ENCODE results near the gene ENOX2.
"Not testable (repeated sequence)": the region's sequence is repeated elsewhere in the genome, so short reads cannot be mapped to it uniquely, and the experiment has no call there.

Gene ENOX2

GRCh38 chrX:130793975-130794374, 109.0 kb downstream of the ENOX2 start:
- H3K9me3 ChIP-seq (replicated peaks in 1 of 11), result peaks cover 0 to 13% (median 5%) of the 10 kb centered on the region in 11 experiments; a peak in 8 of 22 replicates
- no peak overlapping the region for H3K4me3 ChIP-seq
- H3K9ac ChIP-seq, result no peak overlapping the region
- no peak for TF ChIP-seq Cebpa-rat (IDR thresholded peaks at IDR 0.05)
- H3K27me3 ChIP-seq, result peaks cover 91 to 100% (median 100%) of the 10 kb centered on the region in 11 experiments
- H3K4me1 ChIP-seq, result no peaks in the 10 kb centered on the region
- peaks cover 0 to 10% (median 0%) of the 10 kb centered on the region in 11 experiments; a peak in 3 of 22 replicates for H4K20me1 ChIP-seq
- no peak overlapping the region for H3K4me2 ChIP-seq
- no peak overlapping the region for H3K27ac ChIP-seq
- no peaks in the 10 kb centered on the region for H3K36me3 ChIP-seq

DNA sequence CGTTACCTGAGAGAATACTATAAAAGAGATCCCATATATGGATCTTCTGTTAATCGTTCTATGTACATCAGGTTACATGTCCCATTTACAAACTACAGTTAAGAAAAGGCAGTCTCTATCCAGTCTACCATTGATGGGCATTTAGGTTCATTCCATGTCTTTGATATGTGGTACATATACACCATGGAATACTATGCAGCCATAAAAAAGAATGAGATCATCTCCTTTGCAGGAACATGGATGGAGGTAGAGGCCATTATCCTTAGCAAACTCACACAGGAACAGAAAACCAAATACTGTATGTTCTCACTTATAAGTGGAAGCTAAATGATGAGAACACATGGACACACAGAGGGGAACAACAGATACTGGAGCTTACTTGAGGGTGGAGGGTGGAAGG, 111.1 kb downstream of the ENOX2 start:
- not testable (repeated sequence) for H3K36me3 ChIP-seq, H3K4me3 ChIP-seq, H3K9ac ChIP-seq

DNA sequence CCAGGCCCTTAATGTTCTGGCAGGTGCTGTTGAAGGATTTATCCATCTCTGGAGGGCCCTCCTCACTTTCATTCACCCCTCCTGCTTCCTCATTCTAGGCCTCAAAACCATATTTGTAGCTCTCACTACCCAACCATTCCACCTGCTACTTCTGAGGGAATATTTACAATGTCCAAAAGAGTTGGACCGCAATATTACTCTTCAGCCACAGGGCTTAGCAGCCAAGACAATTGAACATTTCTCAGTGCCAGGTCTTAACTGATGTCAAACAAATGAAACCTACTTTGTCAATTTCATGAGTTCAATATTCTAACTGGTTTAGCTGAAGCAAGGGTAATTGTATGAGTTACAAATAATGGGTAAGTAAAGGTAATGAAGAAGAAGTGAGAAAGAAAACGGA, 113.2 kb downstream of the ENOX2 start:
- no peaks in the 10 kb centered on the region for H3K36me3 ChIP-seq
- TF ChIP-seq Cebpa-rat (IDR thresholded peaks at IDR 0.05), result no peak
- no peaks in the 10 kb centered on the region for H3K4me1 ChIP-seq
- H3K27ac ChIP-seq, result no peak overlapping the region
- H4K20me1 ChIP-seq, result peaks cover 0 to 5% (median 0%) of the 10 kb centered on the region in 11 experiments; a peak in 3 of 22 replicates
- no peak overlapping the region for H3K4me3 ChIP-seq
- no peak overlapping the region for H3K4me2 ChIP-seq
- no peak overlapping the region for H3K9ac ChIP-seq
- H3K27me3 ChIP-seq, result peaks cover 72 to 91% (median 89%) of the 10 kb centered on the region in 11 experiments
- H3K9me3 ChIP-seq (replicated peaks in 1 of 11), result peaks cover 0 to 13% (median 5%) of the 10 kb centered on the region in 11 experiments; a peak in 8 of 22 replicates

More for the DNA sequence above, 111.1 kb downstream of the ENOX2 start:
- not testable (repeated sequence) for H3K4me2 ChIP-seq, H4K20me1 ChIP-seq, H3K4me1 ChIP-seq, H3K27ac ChIP-seq
- Histone ChIP-seq H3K27me3 (peaks cover 87 to 99% (median 98%) of the 10 kb centered on the region in 11 experiments), H3K9me3 (replicated peaks in 1 of 11) (peaks cover 0 to 13% (median 5%) of the 10 kb centered on the region in 11 experiments; a peak in 8 of 22 replicates)

- Histone ChIP-seq H3K27ac (no peak overlapping the region), H4K20me1 (no peaks in the 10 kb centered on the region; a peak in 2 of 22 replicates), H3K4me1 (no peaks in the 10 kb centered on the region), H3K9ac (no peak overlapping the region), H3K4me2 (no peak overlapping the region), H3K9me3 (replicated peaks in 1 of 11) (peaks cover 0 to 13% (median 5%) of the 10 kb centered on the region in 11 experiments; a peak in 8 of 22 replicates), H3K4me3 (no peak overlapping the region), H3K36me3 (no peaks in the 10 kb centered on the region), H3K27me3 (peaks cover 72 to 91% (median 89%) of the 10 kb centered on the region in 11 experiments)
- TF ChIP-seq Cebpa-rat (IDR thresholded peaks at IDR 0.05), result no peak
These were observed 114.0 kb downstream of the ENOX2 start for GRCh38 chrX:130788786-130789581.

GRCh38 chrX:130786030-130786429, 117.0 kb downstream of the ENOX2 start:
- Histone ChIP-seq H3K4me3 (no peak overlapping the region), H3K27me3 (peaks cover 74 to 91% (median 89%) of the 10 kb centered on the region in 11 experiments)
- TF ChIP-seq Cebpa-rat (IDR thresholded peaks at IDR 0.05), result no peak

DNA sequence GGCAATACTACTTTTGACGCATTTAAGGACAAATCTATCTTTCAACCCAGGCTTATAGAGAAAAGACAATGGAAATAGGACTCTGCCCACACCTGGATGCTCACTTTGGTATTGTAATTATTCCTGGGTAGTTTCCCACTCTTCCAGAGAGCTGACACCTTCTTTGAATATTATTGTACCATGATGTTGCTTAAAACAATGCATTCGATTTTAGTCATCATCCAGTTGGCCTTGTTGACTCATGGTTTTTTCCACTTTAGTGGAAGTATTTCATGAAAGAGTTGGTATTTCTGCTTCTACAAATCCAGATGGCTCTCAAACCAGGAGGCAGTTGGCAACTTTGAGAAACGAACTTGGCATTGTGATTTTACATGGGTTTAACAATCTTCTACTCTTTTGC, 124.2 kb downstream of the ENOX2 start:
- no peak overlapping the region for H3K4me3 ChIP-seq
- H3K27ac ChIP-seq, result no peak overlapping the region
- H3K36me3 ChIP-seq, result no peaks in the 10 kb centered on the region; a peak in 1 of 22 replicates
- no peaks in the 10 kb centered on the region; a peak in 4 of 22 replicates for H4K20me1 ChIP-seq
- H3K4me2 ChIP-seq, result no peak overlapping the region
- peaks cover 98 to 100% (median 100%) of the 10 kb centered on the region in 11 experiments for H3K27me3 ChIP-seq
- H3K9ac ChIP-seq, result no peak overlapping the region
- no peaks in the 10 kb centered on the region for H3K9me3 ChIP-seq (replicated peaks in 1 of 11)
- no peak for TF ChIP-seq Cebpa-rat (IDR thresholded peaks at IDR 0.05)
- no peaks in the 10 kb centered on the region for H3K4me1 ChIP-seq

More at GRCh38 chrX:130786030-130786429, 117.0 kb downstream of the ENOX2 start:
- Histone ChIP-seq H3K36me3 (no peaks in the 10 kb centered on the region), H3K9me3 (replicated peaks in 1 of 11) (0 out of 22 replicates have a peak, but pooled peaks cover 0 to under 1% (median 0%) of the 10 kb centered on the region in 11 experiments), H3K9ac (no peak overlapping the region), H3K27ac (no peak overlapping the region), H4K20me1 (no peaks in the 10 kb centered on the region; a peak in 3 of 22 replicates), H3K4me1 (no peaks in the 10 kb centered on the region), H3K4me2 (no peak overlapping the region)

DNA sequence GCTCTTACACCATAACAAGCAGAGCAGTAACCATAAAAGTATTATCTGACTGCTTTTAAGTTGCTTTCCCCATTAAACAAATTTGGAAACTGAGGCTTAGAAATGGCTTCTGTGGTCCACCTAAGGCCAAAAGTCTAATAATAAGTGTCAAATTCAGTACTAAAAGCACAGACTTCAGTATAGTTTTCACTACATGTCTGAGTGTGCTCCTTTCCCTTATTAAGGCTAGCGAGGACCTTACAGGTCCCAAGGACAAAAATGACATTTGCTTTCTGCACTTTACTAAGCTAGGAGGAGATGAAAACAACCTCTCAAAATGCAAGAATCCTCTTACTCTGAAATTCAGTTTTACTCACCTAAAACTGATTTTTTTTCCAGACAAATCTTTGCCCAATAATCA, 127.2 kb downstream of the ENOX2 start:
- Histone ChIP-seq H3K9ac (no peak overlapping the region), H3K4me3 (no peak overlapping the region), H3K27me3 (peaks cover 99 to 100% (median 100%) of the 10 kb centered on the region in 11 experiments), H3K4me2 (no peak overlapping the region), H4K20me1 (peaks cover 0 to 16% (median 0%) of the 10 kb centered on the region in 11 experiments; a peak in 3 of 22 replicates), H3K4me1 (peaks cover 0 to under 1% (median 0%) of the 10 kb centered on the region in 10 experiments; a peak in 1 of 20 replicates), H3K27ac (no peak overlapping the region), H3K9me3 (replicated peaks in 1 of 11) (no peaks in the 10 kb centered on the region), H3K36me3 (no peaks in the 10 kb centered on the region; a peak in 1 of 22 replicates)
- TF ChIP-seq Cebpa-rat (IDR thresholded peaks at IDR 0.05), result no peak

DNA sequence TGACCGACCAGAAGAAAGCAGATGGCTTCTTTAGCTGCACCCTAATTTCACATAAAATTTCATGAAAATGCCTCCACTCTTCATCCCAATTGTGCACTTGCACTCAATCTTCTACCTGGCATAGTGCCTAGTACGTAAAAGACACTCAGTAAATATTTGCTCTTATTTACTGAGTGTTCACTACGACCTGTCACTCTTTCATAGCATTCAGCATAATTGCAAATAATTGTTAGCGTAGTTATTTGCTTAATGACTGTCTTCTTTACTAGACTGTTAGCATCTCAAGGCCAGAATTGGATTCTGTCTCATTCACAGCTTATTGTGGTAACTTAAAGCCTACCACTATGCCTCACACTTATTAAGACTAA, 130.2 kb downstream of the ENOX2 start:
- Histone ChIP-seq H3K9me3 (replicated peaks in 1 of 11) (no peaks in the 10 kb centered on the region), H4K20me1 (peaks cover 0 to 16% (median 0%) of the 10 kb centered on the region in 11 experiments; a peak in 4 of 22 replicates), H3K36me3 (no peaks in the 10 kb centered on the region; a peak in 1 of 22 replicates), H3K9ac (no peak overlapping the region), H3K27me3 (peaks cover 98 to 100% (median 100%) of the 10 kb centered on the region in 11 experiments), H3K27ac (no peak overlapping the region), H3K4me1 (peaks cover 0 to 4% (median 0%) of the 10 kb centered on the region in 10 experiments; a peak in 1 of 20 replicates), H3K4me2 (no peak overlapping the region), H3K4me3 (no peak overlapping the region)
- no peak for TF ChIP-seq Cebpa-rat (IDR thresholded peaks at IDR 0.05)

GRCh38 chrX:130772105-130772775, 130.8 kb downstream of the ENOX2 start:
- no peak for TF ChIP-seq Cebpa-rat (IDR thresholded peaks at IDR 0.05)
- Histone ChIP-seq H3K4me2 (no peak overlapping the region), H3K4me1 (peaks cover 0 to 4% (median 0%) of the 10 kb centered on the region in 10 experiments; a peak in 1 of 20 replicates), H3K27ac (no peak overlapping the region), H3K9ac (no peak overlapping the region), H3K36me3 (no peaks in the 10 kb centered on the region; a peak in 1 of 22 replicates), H3K4me3 (no peak overlapping the region), H3K27me3 (peaks cover 98 to 100% (median 100%) of the 10 kb centered on the region in 11 experiments), H3K9me3 (replicated peaks in 1 of 11) (no peaks in the 10 kb centered on the region), H4K20me1 (peaks cover 0 to 16% (median 0%) of the 10 kb centered on the region in 11 experiments; a peak in 4 of 22 replicates)

Measured in BLaER1 treated with 17β-estradiol and CSF1 and Interleukin-3, amounts not matched to agents 10 nM and 100 nM (cell line).